Esophagus (tissue), 2 donors: ENCODE data around the gene PRG3. TPM values are rescaled to one million over a fixed set of nuclear protein-coding genes. Genes with fewer than 3 reads are reported as not detected.
A peak's percentile ranks its signal among the peaks of the same experiment; 100 is the strongest.

ENCODE experiments used
- H3K27ac ChIP-seq, 2 donors: one replicate each; pipeline ENCODE4 v1.5.1; 2013; ENCODE audit warnings: low read depth in 2 of 2, mild to moderate bottlenecking in 2 of 2, inconsistent platforms in 1 of 2, low read length in 1 of 2, moderate library complexity in 1 of 2
- H3K27me3 ChIP-seq, 2 donors: one replicate each; pipeline ENCODE4 v1.6.1; 2013; ENCODE audit warnings: low read length in 2 of 2, control low read depth in 1 of 2, mild to moderate bottlenecking in 1 of 2; ENCODE audit not compliant: insufficient read depth in 2 of 2, control insufficient read depth in 1 of 2
- H3K36me3 ChIP-seq, 2 donors: one replicate each; pipeline ENCODE4 v1.6.1; 2013; ENCODE audit warnings: low read length in 1 of 2; ENCODE audit not compliant: control insufficient read depth in 2 of 2, insufficient read depth in 2 of 2
- H3K4me1 ChIP-seq, 2 donors: one replicate each; pipeline ENCODE4 v1.6.1; 2013; ENCODE audit warnings: low read length in 1 of 2; ENCODE audit not compliant: control insufficient read depth in 2 of 2, insufficient read depth in 2 of 2
- H3K4me3 ChIP-seq, 2 donors: one replicate each; pipeline ENCODE4 v1.5.1; 2013; ENCODE audit warnings: low read length in 2 of 2, mild to moderate bottlenecking in 2 of 2, low read depth in 1 of 2, moderate library complexity in 1 of 2
- H3K9me3 ChIP-seq, 2 donors: one replicate each; pipeline ENCODE4 v1.6.1; 2013; ENCODE audit warnings: mild to moderate bottlenecking in 2 of 2, low read depth in 1 of 2, low read length in 1 of 2, moderate library complexity in 1 of 2; ENCODE audit not compliant: control insufficient read depth in 2 of 2, insufficient read depth in 1 of 2
- WGBS, 2 donors: extraction: QIAGEN DNeasy Blood & Tissue Kit; methylation state at CpG; one replicate each; pipeline ENCODE4 v1.1.7; 2013; 5-methylcytosine and 5-hydroxymethylcytosine counted together
- polyA plus RNA-seq, 2 donors: library from polyadenylated mRNA; stranded (reverse); fragments of 200-250 nt; gene quantifications; one replicate each; pipeline ENCODE4 v1.2.3, GENCODE V29; 2013
- donor health status: healthy with polysubstance abuse.
- donor health status: Bipolar disorder and iron deficiency.

Gene PRG3
- polyA plus RNA-seq, 2 donors = not detected

- Histone ChIP-seq H3K27me3 (no peaks in the 10 kb centered on the region), H3K9me3 (no peaks in the 10 kb centered on the region), H3K4me3 (peak overlapping the region; percentile 71 to 77), H3K27ac (peak overlapping the region; percentile 76 to 82), H3K36me3 (peaks cover 13 to 20% of the 10 kb centered on the region in 2 donors), H3K4me1 (no peaks in the 10 kb centered on the region)
- 24 to 32% methylated on average over 12 of the region's 12 CpGs for WGBS, 2 donors
Measured at GRCh38 chr11:57336111-57336666, 44.8 kb downstream of the PRG3 start.

GRCh38 chr11:57335343-57336110 lies 45.4 kb downstream of the PRG3 start, which contains the start of gene SSRP1:
Gene SSRP1, minus strand, starts transcription at chr11:57335892. Its CDS starts 771 bp downstream, at chr11:57335121.
- Histone ChIP-seq H3K27me3 (no peaks in the 10 kb centered on the region), H3K4me3 (peak within 1 kb of the TSS; percentile 71 to 77), H3K9me3 (no peaks in the 10 kb centered on the region), H3K36me3 (peaks cover 20 to 24% of the 10 kb centered on the region in 2 donors), H3K27ac (peak within 1 kb of the TSS; percentile 82 to 83), H3K4me1 (no peaks in the 10 kb centered on the region)
- WGBS, 2 donors = 0% methylated on average over 59 to 69 of the region's 69 CpGs

GRCh38 chr11:57335023-57335342 lies 46.0 kb downstream of the PRG3 start:
- H3K27me3 ChIP-seq = no peaks in the 10 kb centered on the region
- 2 to 3% methylated on average over 7 of the region's 7 CpGs for WGBS, 2 donors
- H3K36me3 ChIP-seq = peaks cover 22 to 30% of the 10 kb centered on the region in 2 donors
- H3K9me3 ChIP-seq = no peaks in the 10 kb centered on the region
- H3K27ac ChIP-seq = peak overlapping the region; percentile 82 to 83
- H3K4me3 ChIP-seq = peak overlapping the region; percentile 71 to 77
- no peaks in the 10 kb centered on the region for H3K4me1 ChIP-seq

- 88 to 93% methylated on average over 11 of the region's 11 CpGs for WGBS, 2 donors
- H3K27me3 ChIP-seq = no peaks in the 10 kb centered on the region
- no peaks in the 10 kb centered on the region for H3K4me1 ChIP-seq
- no peak overlapping the region for H3K27ac ChIP-seq
- H3K9me3 ChIP-seq = no peaks in the 10 kb centered on the region
- H3K36me3 ChIP-seq = peaks cover 33 to 41% of the 10 kb centered on the region in 2 donors
- H3K4me3 ChIP-seq = no peak overlapping the region
Measured at GRCh38 chr11:57332694-57333440, 48.1 kb downstream of the PRG3 start.

- no peak overlapping the region for H3K4me3 ChIP-seq
Measured at GRCh38 chr11:57331720-57332119, 49.2 kb downstream of the PRG3 start.

GRCh38 chr11:57330029-57330428 lies 50.9 kb downstream of the PRG3 start:
- Histone ChIP-seq H3K9me3 (no peaks in the 10 kb centered on the region), H3K27ac (no peak overlapping the region), H3K36me3 (peaks cover 38 to 46% of the 10 kb centered on the region in 2 donors), H3K27me3 (no peaks in the 10 kb centered on the region), H3K4me3 (no peak overlapping the region), H3K4me1 (peaks cover 0 to 10% of the 10 kb centered on the region in 2 donors)
- WGBS, 2 donors = 88 to 89% methylated on average over 9 of the region's 9 CpGs

More at GRCh38 chr11:57331720-57332119, 49.2 kb downstream of the PRG3 start:
- no peaks in the 10 kb centered on the region for H3K9me3 ChIP-seq
- H3K4me1 ChIP-seq = no peaks in the 10 kb centered on the region
- H3K36me3 ChIP-seq = peaks cover 38 to 45% of the 10 kb centered on the region in 2 donors
- WGBS, 2 donors = 91 to 92% methylated on average over 14 of the region's 14 CpGs
- H3K27me3 ChIP-seq = no peaks in the 10 kb centered on the region
- H3K27ac ChIP-seq = no peak overlapping the region

GRCh38 chr11:57327721-57328120 lies 53.2 kb downstream of the PRG3 start:
- H3K36me3 ChIP-seq = peaks cover 35 to 38% of the 10 kb centered on the region in 2 donors
- peaks cover 2 to 15% of the 10 kb centered on the region in 2 donors for H3K4me1 ChIP-seq
- 95 to 96% methylated on average over 5 of the region's 5 CpGs for WGBS, 2 donors
- H3K27ac ChIP-seq = no peak overlapping the region
- no peaks in the 10 kb centered on the region for H3K27me3 ChIP-seq
- no peak overlapping the region for H3K4me3 ChIP-seq
- H3K9me3 ChIP-seq = no peaks in the 10 kb centered on the region

Other genes starting within 250 kb of the PRG3 start
- gene LRRC55, start 199.2 kb downstream of the PRG3 start, polyA plus RNA-seq = under 1 TPM; 0.02 to 0.04 TPM
- under 1 TPM; 0.14 to 0.54 TPM for gene APLNR, start 143.9 kb downstream of the PRG3 start, polyA plus RNA-seq
- 100 to 1,000 TPM; 114 to 249 TPM for gene TNKS1BP1, start 56.2 kb downstream of the PRG3 start, polyA plus RNA-seq
- 10 to 100 TPM; 18.8 to 67.4 TPM for gene SSRP1, start 45.3 kb downstream of the PRG3 start, polyA plus RNA-seq
- not detected for gene P2RX3, start 42.8 kb downstream of the PRG3 start, polyA plus RNA-seq
- gene PRG2, start 9.5 kb upstream of the PRG3 start, polyA plus RNA-seq = under 1 TPM; 0.45 to 0.60 TPM
- gene SLC43A3, start 46.0 kb upstream of the PRG3 start, polyA plus RNA-seq = 10 to 100 TPM; 24.0 to 28.9 TPM
- under 1 TPM; 0.20 to 0.49 TPM for gene RTN4RL2, start 79.4 kb upstream of the PRG3 start, polyA plus RNA-seq
- 1 to 10 TPM; 2.5 to 3.7 TPM for gene SLC43A1, start 134.6 kb upstream of the PRG3 start, polyA plus RNA-seq
- gene TIMM10, start 149.6 kb upstream of the PRG3 start, polyA plus RNA-seq = 10 to 100 TPM; 38.8 to 61.6 TPM
- not detected for gene SMTNL1, start 156.4 kb upstream of the PRG3 start, polyA plus RNA-seq
- gene UBE2L6, start 186.5 kb upstream of the PRG3 start, polyA plus RNA-seq = 10 to 100 TPM; 10.3 to 28.1 TPM
- 10 to 100 TPM; 36.5 to 99.3 TPM for gene SERPING1, start 216.5 kb upstream of the PRG3 start, polyA plus RNA-seq